ENCODE measurements around the gene ALX3. TPM values are rescaled to one million over a fixed set of nuclear protein-coding genes. Genes with fewer than 3 reads are reported as not detected.
"Not testable (repeated sequence)": the region's sequence is repeated elsewhere in the genome, so short reads cannot be mapped to it uniquely, and the experiment has no call there.

ALX3 gene
- total RNA-seq, 1 donor from 2014 or later, result not detected

GRCh38 chr1:110048923-110049601 lies 21.4 kb downstream of the ALX3 start:
- no peak for DNase-seq (ENCODE audit: extremely low read depth, low read depth, low spot score)

GRCh38 chr1:110048240-110048639 lies 22.2 kb downstream of the ALX3 start:
- no peak for DNase-seq (ENCODE audit: extremely low read depth, low read depth, low spot score)

GRCh38 chr1:110047463-110047862 lies 23.0 kb downstream of the ALX3 start:
- no peak for DNase-seq (ENCODE audit: extremely low read depth, low read depth, low spot score)

GRCh38 chr1:110043016-110043415 lies 27.5 kb downstream of the ALX3 start:
- no peak for DNase-seq (ENCODE audit: extremely low read depth, low read depth, low spot score)

GRCh38 chr1:110040548-110040947 lies 29.9 kb downstream of the ALX3 start:
- DNase-seq (ENCODE audit: extremely low read depth, low read depth, low spot score), result no peak

- DNase-seq (ENCODE audit: extremely low read depth, low read depth, low spot score), result no peak
These were observed 30.8 kb downstream of the ALX3 start for GRCh38 chr1:110039641-110040040.

GRCh38 chr1:110038271-110038670 lies 32.2 kb downstream of the ALX3 start:
- no peak for DNase-seq (ENCODE audit: extremely low read depth, low read depth, low spot score)

GRCh38 chr1:110035236-110035752 lies 35.2 kb downstream of the ALX3 start:
- no peak for DNase-seq (ENCODE audit: extremely low read depth, low read depth, low spot score)

GRCh38 chr1:110034451-110035235 lies 35.8 kb downstream of the ALX3 start, which contains the start of gene STRIP1:
Gene STRIP1 (plus strand): TSS chr1:110034624. CDS start chr1:110034638, 14 bp downstream.
- peak; percentile 92 for DNase-seq (ENCODE audit: extremely low read depth, low read depth, low spot score)

GRCh38 chr1:110034040-110034450 lies 36.4 kb downstream of the ALX3 start:
- no peak for DNase-seq (ENCODE audit: extremely low read depth, low read depth, low spot score)

GRCh38 chr1:110033421-110033820 lies 37.1 kb downstream of the ALX3 start:
- DNase-seq (ENCODE audit: extremely low read depth, low read depth, low spot score), result no peak

- no peak for DNase-seq (ENCODE audit: extremely low read depth, low read depth, low spot score)
These were observed 38.1 kb downstream of the ALX3 start for GRCh38 chr1:110032327-110032726.

GRCh38 chr1:110030687-110031086 lies 39.8 kb downstream of the ALX3 start:
- not testable (repeated sequence) for DNase-seq (ENCODE audit: extremely low read depth, low read depth, low spot score)

- no peak for DNase-seq (ENCODE audit: extremely low read depth, low read depth, low spot score)
These were observed 45.9 kb downstream of the ALX3 start for GRCh38 chr1:110024613-110025012.

GRCh38 chr1:110021285-110021684 lies 49.2 kb downstream of the ALX3 start:
- no peak for DNase-seq (ENCODE audit: extremely low read depth, low read depth, low spot score)

- no peak for DNase-seq (ENCODE audit: extremely low read depth, low read depth, low spot score)
These were observed 50.7 kb downstream of the ALX3 start for GRCh38 chr1:110019770-110020169.

- no peak for DNase-seq (ENCODE audit: extremely low read depth, low read depth, low spot score)
These were observed 52.1 kb downstream of the ALX3 start for GRCh38 chr1:110018396-110018795.

GRCh38 chr1:110017792-110018191 lies 52.7 kb downstream of the ALX3 start:
- DNase-seq (ENCODE audit: extremely low read depth, low read depth, low spot score), result no peak

- DNase-seq (ENCODE audit: extremely low read depth, low read depth, low spot score), result no peak
These were observed 58.2 kb downstream of the ALX3 start for GRCh38 chr1:110012100-110012780.

GRCh38 chr1:110011527-110012041 lies 58.9 kb downstream of the ALX3 start:
- DNase-seq (ENCODE audit: extremely low read depth, low read depth, low spot score), result no peak
